Tibial nerve (tissue), 4 donors: ENCODE measurements around the gene CCL2. TPM values are rescaled to one million over a fixed set of nuclear protein-coding genes. Genes with fewer than 3 reads are reported as not detected.

Source experiments
- DNase-seq, 2 donors: peaks; one replicate each; pipeline ENCODE4 v3.0.0-alpha.2; 2019; ENCODE audit warnings: low spot score in 2 of 2
- H3K27ac ChIP-seq, 4 donors: fragments of 200-600 bp; sonication (generic) in 3 of 4; one replicate each; pipeline ENCODE4 v1.5.1; 2017 to 2019; ENCODE audit warnings: mild to moderate bottlenecking in 1 of 4
- H3K27me3 ChIP-seq, 2 donors: fragments of 200-600 bp; sonication (generic) in 1 of 2; one replicate each; pipeline versions ENCODE4 v1.5.1 to v1.6.0; 2017 to 2019
- H3K36me3 ChIP-seq, 3 donors: fragments of 200-600 bp; sonication (generic); one replicate each; pipeline ENCODE4 v1.5.1; 2018 to 2019
- H3K4me1 ChIP-seq, 4 donors: fragments of 200-600 bp; sonication (generic) in 3 of 4; one replicate each; pipeline ENCODE4 v1.5.1; 2017 to 2019
- H3K4me3 ChIP-seq, 4 donors: fragments of 200-600 bp; sonication (generic) in 3 of 4; one replicate each; pipeline ENCODE4 v1.5.1; 2017 to 2019; ENCODE audit warnings: mild to moderate bottlenecking in 1 of 4, moderate library complexity in 1 of 4
- H3K9me3 ChIP-seq, 4 donors: fragments of 200-600 bp; sonication (generic) in 3 of 4; one replicate each; pipeline ENCODE4 v1.5.1; 2017 to 2019
- EP300 ChIP-seq, 2 donors: sonication (generic); formaldehyde crosslinking; IDR thresholded peaks; one replicate each; pipeline ENCODE4 v1.6.1; 2017; ENCODE audit warnings: antibody characterized with exemption in 2 of 2, mild to moderate bottlenecking in 1 of 2
- POLR2A ChIP-seq, 2 donors: fragments of 450-650 bp; IDR thresholded peaks; one replicate each; pipeline ENCODE4 v1.6.1; 2017; ENCODE audit warnings: antibody characterized with exemption in 2 of 2, mild to moderate bottlenecking in 2 of 2, moderate library complexity in 2 of 2
- WGBS, 2 donors: methylation state at CpG; one replicate each; pipeline ENCODE4 v1.1.5; 2018; 5-methylcytosine and 5-hydroxymethylcytosine counted together
- total RNA-seq, 4 donors: library from RNA; depleted of rRNA; stranded (reverse); fragments of >200 nt; gene quantifications; one replicate each; pipeline ENCODE4 v1.1.0, GENCODE V29; 2016
- TF ChIP-seq, protein P1 (sequence below), 5 experiments: fragments of 200-600 bp in 3 of 5; fragments of 450-650 bp in 2 of 5; sonication (generic) in 3 of 5; IDR thresholded peaks; one replicate each; pipeline ENCODE4 v1.5.1; 2016 to 2019; ENCODE audit warnings: antibody characterized with exemption in 5 of 5, mild to moderate bottlenecking in 3 of 5, moderate library complexity in 2 of 5

Gene CCL2
- total RNA-seq, 4 donors from 2014 or later: 34.7 to 185 (median 43.6) TPM

DNA sequence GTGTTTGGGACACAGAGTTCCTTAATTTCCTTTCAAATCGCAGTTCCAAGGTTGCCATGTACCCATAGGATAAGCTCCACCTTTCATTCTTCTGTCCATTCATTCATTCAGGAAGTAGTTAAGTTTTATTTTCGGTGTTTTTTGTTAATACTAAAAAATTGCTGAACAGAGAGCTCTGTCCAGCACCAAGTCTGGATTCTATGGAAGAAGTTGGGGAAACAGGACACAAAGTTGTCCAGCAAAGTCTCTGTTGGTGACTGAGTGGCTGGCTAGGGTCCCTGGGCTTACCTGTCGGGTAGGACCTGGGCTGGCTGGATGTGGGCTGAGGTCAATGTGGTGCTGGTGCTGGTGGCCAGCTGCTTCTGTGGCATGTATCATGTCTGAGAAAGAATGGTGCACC lies 17.6 kb upstream of the CCL2 start:
- TF ChIP-seq EP300 (IDR thresholded peaks at IDR 0.05) (no peak), POLR2A (IDR thresholded peaks at IDR 0.05) (no peak)
- TF ChIP-seq, protein P1, sequence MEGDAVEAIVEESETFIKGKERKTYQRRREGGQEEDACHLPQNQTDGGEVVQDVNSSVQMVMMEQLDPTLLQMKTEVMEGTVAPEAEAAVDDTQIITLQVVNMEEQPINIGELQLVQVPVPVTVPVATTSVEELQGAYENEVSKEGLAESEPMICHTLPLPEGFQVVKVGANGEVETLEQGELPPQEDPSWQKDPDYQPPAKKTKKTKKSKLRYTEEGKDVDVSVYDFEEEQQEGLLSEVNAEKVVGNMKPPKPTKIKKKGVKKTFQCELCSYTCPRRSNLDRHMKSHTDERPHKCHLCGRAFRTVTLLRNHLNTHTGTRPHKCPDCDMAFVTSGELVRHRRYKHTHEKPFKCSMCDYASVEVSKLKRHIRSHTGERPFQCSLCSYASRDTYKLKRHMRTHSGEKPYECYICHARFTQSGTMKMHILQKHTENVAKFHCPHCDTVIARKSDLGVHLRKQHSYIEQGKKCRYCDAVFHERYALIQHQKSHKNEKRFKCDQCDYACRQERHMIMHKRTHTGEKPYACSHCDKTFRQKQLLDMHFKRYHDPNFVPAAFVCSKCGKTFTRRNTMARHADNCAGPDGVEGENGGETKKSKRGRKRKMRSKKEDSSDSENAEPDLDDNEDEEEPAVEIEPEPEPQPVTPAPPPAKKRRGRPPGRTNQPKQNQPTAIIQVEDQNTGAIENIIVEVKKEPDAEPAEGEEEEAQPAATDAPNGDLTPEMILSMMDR (IDR thresholded peaks at IDR 0.05): no peak
- no peak for DNase-seq
- 80 to 86% methylated on average over 3 of the region's 3 CpGs for WGBS, 2 donors
- Histone ChIP-seq H3K27ac (peak overlapping the region in 2 of 4 donors; percentile 81 to 92), H3K36me3 (no peaks in the 10 kb centered on the region), H3K4me3 (no peak overlapping the region), H3K9me3 (no peaks in the 10 kb centered on the region), H3K27me3 (no peaks in the 10 kb centered on the region), H3K4me1 (peaks cover 7 to 91% (median 66%) of the 10 kb centered on the region in 4 donors)

DNA sequence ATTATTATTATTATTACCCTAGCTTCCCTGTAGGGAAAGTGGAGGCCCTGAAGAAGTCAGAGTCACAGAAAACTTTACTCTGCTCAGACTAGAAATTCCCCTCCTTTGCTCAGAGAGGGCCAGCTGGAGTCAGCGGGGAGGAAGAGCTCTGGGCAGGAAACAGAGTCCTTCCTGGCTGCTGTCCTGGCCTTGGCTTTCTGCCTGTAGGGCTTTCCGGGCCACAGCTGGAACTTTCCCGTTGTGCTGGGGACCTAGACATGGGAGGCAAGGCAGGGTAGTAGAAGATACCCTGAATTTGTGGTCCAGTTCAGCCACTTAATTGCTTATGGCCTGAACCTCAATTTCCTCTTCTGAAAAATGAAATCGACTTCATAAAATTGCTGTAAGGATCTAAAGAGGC lies 14.0 kb upstream of the CCL2 start:
- peak overlapping the region in 3 of 4 donors; percentile 7 to 68 (median 25) for H3K27ac ChIP-seq
- H3K9me3 ChIP-seq: no peaks in the 10 kb centered on the region
- 13 to 14% methylated on average over 4 of the region's 4 CpGs for WGBS, 2 donors
- H3K4me3 ChIP-seq: no peak overlapping the region
- H3K36me3 ChIP-seq: no peaks in the 10 kb centered on the region
- DNase-seq: peak in 1 of 2 donors; percentile 30
- no peaks in the 10 kb centered on the region for H3K27me3 ChIP-seq
- peaks cover 0 to 75% (median 45%) of the 10 kb centered on the region in 4 donors for H3K4me1 ChIP-seq
- TF ChIP-seq EP300 (IDR thresholded peaks at IDR 0.05): peak in 1 of 2 donors; percentile 45
- TF ChIP-seq, protein P1 (IDR thresholded peaks at IDR 0.05): no peak
- TF ChIP-seq POLR2A (IDR thresholded peaks at IDR 0.05): no peak

DNA sequence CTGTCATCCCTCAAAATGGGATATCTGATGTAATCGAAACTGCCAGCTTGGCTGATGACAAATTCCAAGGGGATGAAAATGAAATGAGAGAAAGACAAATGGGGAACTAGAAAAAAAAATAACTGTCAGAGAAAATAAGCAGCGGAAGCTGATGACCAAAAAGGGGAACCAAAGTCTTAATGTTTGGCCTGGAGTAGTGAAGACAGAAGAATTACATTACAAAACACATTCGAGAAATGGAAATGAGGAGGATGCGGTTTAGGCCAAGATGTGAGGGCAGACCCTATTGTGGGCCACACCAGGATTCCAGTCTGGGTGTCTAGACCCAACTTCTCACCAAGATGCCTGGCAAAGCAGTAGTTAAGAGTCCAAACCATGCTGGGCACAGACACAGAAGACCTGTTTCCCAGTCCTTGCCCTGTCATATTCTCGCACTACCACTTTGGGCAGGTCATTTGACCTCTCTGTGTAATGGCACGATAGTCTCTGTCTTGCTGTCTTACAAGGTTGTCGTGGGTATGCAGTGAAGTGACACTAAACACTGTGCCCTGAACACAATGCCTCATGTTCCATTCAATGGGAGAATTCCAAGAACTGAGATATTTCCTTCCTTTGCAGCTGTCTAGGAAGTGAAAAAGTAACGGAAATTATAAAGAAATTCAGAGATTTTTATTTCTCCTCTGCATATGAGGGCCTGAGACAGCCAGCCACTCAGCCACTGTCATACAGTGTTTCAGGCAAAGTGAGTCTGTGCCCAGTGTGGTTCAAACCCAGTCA lies 12.3 kb upstream of the CCL2 start:
- Histone ChIP-seq H3K4me1 (peaks cover 0 to 65% (median 39%) of the 10 kb centered on the region in 4 donors), H3K4me3 (no peak overlapping the region), H3K9me3 (no peaks in the 10 kb centered on the region), H3K27ac (peak overlapping the region in 2 of 4 donors; percentile 40 to 45), H3K36me3 (no peaks in the 10 kb centered on the region), H3K27me3 (no peaks in the 10 kb centered on the region)
- 63 to 65% methylated on average over 8 of the region's 8 CpGs for WGBS, 2 donors
- DNase-seq: no peak
- TF ChIP-seq EP300 (IDR thresholded peaks at IDR 0.05) (peak in 1 of 2 donors; percentile 56), POLR2A (IDR thresholded peaks at IDR 0.05) (no peak)

DNA sequence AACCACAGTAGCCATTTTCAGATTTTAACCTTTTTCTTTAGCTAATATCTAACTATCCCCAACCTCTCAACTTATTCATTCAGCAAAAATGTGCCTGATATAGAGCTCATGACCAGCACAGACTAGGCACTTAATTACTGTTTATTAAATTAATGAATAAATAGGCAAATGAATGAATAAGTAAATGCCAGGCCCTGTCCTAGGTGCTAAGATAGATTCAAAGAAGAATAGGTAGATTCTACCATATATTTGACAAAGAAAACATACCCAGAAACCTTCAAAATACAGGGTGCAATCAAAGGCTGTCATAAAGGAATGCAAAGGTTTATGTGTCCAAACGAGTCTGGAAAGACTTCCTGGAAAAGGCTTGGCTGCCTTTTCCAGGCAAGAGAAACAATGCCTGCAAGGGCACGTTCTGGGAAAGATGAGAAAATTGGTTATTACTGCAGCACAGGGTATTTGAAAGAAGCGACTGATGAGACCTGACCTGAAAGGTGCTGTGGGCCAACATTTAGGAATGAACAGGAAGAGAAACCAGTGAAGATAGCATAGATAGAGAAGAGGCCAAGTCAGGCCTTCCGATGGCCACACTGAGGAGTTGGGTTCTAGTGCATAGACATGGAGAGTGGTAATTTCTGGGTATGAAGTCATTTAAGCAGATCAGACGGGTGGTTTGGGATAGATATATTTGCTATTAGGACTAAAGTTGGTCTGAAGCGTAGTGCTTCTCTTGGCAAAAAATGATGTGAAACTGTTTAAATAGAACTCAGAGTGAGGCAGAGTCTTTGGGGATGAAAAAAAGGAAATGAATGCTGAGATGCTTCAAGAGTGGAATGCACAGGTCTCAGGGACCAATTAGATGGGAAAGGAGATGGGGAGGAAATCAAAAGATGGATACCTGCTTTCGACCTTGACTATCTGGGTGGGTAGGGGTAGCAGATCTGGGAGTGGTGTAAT lies 11.4 kb upstream of the CCL2 start:
- TF ChIP-seq, protein P1 (IDR thresholded peaks at IDR 0.05): no peak
- peaks cover 0 to 65% (median 39%) of the 10 kb centered on the region in 4 donors for H3K4me1 ChIP-seq
- no peak for DNase-seq
- H3K36me3 ChIP-seq: no peaks in the 10 kb centered on the region
- H3K27me3 ChIP-seq: no peaks in the 10 kb centered on the region
- WGBS, 2 donors: 66 to 70% methylated on average over 7 of the region's 7 CpGs
- H3K27ac ChIP-seq: peak overlapping the region in 1 of 4 donors; percentile 40
- H3K4me3 ChIP-seq: no peak overlapping the region
- H3K9me3 ChIP-seq: no peaks in the 10 kb centered on the region

DNA sequence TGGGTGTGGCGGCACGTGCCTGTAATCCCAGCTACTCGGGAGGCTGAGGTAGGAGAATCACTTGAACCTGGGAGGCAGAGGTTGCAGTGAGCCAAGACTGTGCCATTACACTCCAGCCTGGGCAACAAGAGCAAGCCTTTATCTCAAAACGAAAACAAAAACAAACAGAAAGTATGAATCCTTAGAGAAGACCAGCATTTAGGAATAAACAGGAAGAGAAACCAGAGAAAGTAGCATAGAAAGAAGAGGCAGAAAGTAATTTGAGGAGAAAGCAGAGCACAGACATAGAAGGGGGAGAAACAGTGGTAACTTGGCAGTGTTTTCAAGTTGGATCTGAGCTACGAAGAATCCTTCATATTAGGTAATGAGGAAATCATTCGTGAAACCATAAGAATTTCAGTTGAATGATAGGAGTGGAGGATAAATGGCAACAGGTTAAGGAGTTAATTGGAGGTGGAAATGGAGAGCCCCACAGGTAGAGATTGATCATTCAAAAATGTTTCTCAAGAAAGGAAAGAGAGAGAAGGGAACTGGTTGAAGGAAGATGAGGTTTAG lies 9.7 kb upstream of the CCL2 start:
- Histone ChIP-seq H3K27ac (peak overlapping the region in 1 of 4 donors; percentile 10), H3K4me1 (peaks cover 0 to 67% (median 42%) of the 10 kb centered on the region in 4 donors), H3K9me3 (no peaks in the 10 kb centered on the region), H3K27me3 (no peaks in the 10 kb centered on the region), H3K36me3 (no peaks in the 10 kb centered on the region), H3K4me3 (no peak overlapping the region)
- TF ChIP-seq EP300 (IDR thresholded peaks at IDR 0.05) (no peak), POLR2A (IDR thresholded peaks at IDR 0.05) (no peak)
- TF ChIP-seq, protein P1 (IDR thresholded peaks at IDR 0.05): no peak
- no peak for DNase-seq
- 69 to 81% methylated on average over 6 of the region's 6 CpGs for WGBS, 2 donors
